Neural crest cell (in vitro differentiated cells): ENCODE measurements around the gene NYAP2. TPM values are rescaled to one million over a fixed set of nuclear protein-coding genes. Genes with fewer than 3 reads are reported as not detected.

Source experiments
- DNase-seq: peaks from one replicate; pipeline ENCODE4 v3.0.0; 2021; ENCODE audit warnings: low read depth, mixed read lengths, low spot score
- H3K27ac Mint-ChIP-seq: one replicate; pipeline ENCODE4 v1.8.0; 2021; ENCODE audit warnings: mild to moderate bottlenecking, mixed read lengths; ENCODE audit not compliant: unreplicated experiment
- H3K27me3 Mint-ChIP-seq: 2 replicates; pipeline ENCODE4 v1.8.0; 2021; ENCODE audit warnings: low read depth, mild to moderate bottlenecking, mixed read lengths
- H3K36me3 Mint-ChIP-seq: 2 replicates; pipeline ENCODE4 v1.8.0; 2021; ENCODE audit warnings: low read depth, mild to moderate bottlenecking, mixed read lengths
- H3K4me1 Mint-ChIP-seq: 2 replicates; pipeline ENCODE4 v1.8.0; 2021; ENCODE audit warnings: mixed read lengths
- H3K4me3 Mint-ChIP-seq: one replicate; pipeline ENCODE4 v1.8.0; 2021; ENCODE audit warnings: mild to moderate bottlenecking, mixed read lengths
- H3K9me3 Mint-ChIP-seq: 2 replicates; pipeline ENCODE4 v1.8.0; 2021; ENCODE audit warnings: mixed read lengths
- total RNA-seq: library from RNA; stranded (reverse); gene quantifications from 2 replicates; pipeline ENCODE4 v1.2.1, GENCODE V29; 2021
- TF ChIP-seq, protein P1 (sequence below): fragments of 200-600 bp; sonication (generic); conservative IDR thresholded peaks from 2 replicates; pipeline ENCODE4 v1.5.0; 2021; ENCODE audit warnings: antibody characterized with exemption, mild to moderate bottlenecking

The NYAP2 gene
- total RNA-seq, 1 donor from 2014 or later: 0.35 TPM

DNA sequence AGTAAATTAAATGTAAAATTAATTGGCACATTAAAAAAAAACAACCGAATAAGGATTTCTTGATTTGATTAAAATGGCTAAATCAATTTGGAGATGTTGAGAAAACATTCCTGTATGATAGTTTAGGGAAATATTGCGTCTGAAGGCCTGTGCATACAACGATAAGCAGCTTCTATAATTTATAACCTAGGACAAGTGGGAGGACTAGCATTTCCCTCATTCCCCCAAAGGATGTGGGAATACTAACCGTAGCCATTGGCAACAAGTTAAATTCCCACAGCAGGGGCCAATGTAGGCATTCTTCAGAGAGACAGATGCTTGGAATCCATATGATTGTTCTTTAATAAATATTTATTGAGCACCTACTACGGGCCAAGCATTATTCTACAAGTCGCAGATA lies 134.5 kb downstream of the NYAP2 start:
- DNase-seq: no peak
- no peaks in the 10 kb centered on the region for H3K27me3 Mint-ChIP-seq
- H3K36me3 Mint-ChIP-seq: no peaks in the 10 kb centered on the region
- peaks cover 8% of the 10 kb centered on the region for H3K9me3 Mint-ChIP-seq
- no peak overlapping the region for H3K27ac Mint-ChIP-seq
- no peaks in the 10 kb centered on the region for H3K4me1 Mint-ChIP-seq
- TF ChIP-seq, protein P1, sequence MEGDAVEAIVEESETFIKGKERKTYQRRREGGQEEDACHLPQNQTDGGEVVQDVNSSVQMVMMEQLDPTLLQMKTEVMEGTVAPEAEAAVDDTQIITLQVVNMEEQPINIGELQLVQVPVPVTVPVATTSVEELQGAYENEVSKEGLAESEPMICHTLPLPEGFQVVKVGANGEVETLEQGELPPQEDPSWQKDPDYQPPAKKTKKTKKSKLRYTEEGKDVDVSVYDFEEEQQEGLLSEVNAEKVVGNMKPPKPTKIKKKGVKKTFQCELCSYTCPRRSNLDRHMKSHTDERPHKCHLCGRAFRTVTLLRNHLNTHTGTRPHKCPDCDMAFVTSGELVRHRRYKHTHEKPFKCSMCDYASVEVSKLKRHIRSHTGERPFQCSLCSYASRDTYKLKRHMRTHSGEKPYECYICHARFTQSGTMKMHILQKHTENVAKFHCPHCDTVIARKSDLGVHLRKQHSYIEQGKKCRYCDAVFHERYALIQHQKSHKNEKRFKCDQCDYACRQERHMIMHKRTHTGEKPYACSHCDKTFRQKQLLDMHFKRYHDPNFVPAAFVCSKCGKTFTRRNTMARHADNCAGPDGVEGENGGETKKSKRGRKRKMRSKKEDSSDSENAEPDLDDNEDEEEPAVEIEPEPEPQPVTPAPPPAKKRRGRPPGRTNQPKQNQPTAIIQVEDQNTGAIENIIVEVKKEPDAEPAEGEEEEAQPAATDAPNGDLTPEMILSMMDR: no peak
- no peak overlapping the region for H3K4me3 Mint-ChIP-seq

DNA sequence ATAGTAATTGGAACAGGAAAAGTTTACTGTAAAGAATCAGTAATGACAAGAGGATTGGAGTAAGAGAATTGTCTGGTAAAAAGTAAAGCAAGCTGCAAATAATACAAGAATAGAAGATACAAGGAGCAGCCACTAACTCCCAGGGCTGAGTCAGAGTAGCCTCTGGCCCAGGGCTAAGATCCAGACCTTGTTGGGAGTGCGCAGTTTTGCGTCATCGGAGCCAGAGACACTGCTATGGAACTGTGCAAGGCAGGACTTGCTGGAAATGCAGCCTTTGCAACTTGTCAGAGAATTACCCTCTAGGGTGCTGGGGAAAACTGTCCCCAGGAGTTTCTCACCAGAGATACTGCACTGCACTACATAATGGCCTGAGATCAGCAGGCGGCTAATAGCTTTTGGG lies 135.2 kb downstream of the NYAP2 start:
- Mint-ChIP-seq H3K27ac (no peak overlapping the region), H3K4me3 (no peak overlapping the region), H3K4me1 (no peaks in the 10 kb centered on the region), H3K36me3 (no peaks in the 10 kb centered on the region), H3K27me3 (no peaks in the 10 kb centered on the region), H3K9me3 (peaks cover 8% of the 10 kb centered on the region)
- TF ChIP-seq, protein P1: no peak
- no peak for DNase-seq

GRCh38 chr2:225536036-225536435 lies 136.5 kb downstream of the NYAP2 start:
- Mint-ChIP-seq H3K27ac (no peak overlapping the region), H3K27me3 (no peaks in the 10 kb centered on the region), H3K9me3 (peaks cover 16% of the 10 kb centered on the region), H3K4me1 (no peaks in the 10 kb centered on the region), H3K4me3 (no peak overlapping the region), H3K36me3 (no peaks in the 10 kb centered on the region)
- TF ChIP-seq, protein P1: no peak
- DNase-seq: no peak

DNA sequence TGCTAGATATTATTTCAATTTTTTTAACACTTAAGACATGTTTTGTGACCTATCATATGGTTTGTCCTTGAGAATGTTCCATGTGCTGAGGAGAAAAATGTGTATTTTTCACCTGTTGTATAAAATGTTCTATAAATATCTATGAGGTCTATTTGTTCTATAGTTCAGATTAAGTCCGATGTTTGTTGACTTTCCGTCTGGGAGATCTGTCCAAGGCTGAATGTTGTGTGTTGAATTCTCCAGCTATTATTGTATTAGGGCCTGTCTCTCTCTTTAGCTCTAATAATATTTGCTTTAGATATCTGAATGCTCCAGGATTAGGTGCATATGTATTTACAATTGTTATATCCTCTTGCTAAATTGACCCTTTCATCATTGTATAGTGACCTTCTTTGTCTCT lies 144.1 kb downstream of the NYAP2 start:
- no peak for DNase-seq
- Mint-ChIP-seq H3K36me3 (no peaks in the 10 kb centered on the region), H3K9me3 (peaks cover 13% of the 10 kb centered on the region), H3K4me3 (no peak overlapping the region), H3K4me1 (no peaks in the 10 kb centered on the region), H3K27me3 (no peaks in the 10 kb centered on the region), H3K27ac (no peak overlapping the region)
- TF ChIP-seq, protein P1: no peak

DNA sequence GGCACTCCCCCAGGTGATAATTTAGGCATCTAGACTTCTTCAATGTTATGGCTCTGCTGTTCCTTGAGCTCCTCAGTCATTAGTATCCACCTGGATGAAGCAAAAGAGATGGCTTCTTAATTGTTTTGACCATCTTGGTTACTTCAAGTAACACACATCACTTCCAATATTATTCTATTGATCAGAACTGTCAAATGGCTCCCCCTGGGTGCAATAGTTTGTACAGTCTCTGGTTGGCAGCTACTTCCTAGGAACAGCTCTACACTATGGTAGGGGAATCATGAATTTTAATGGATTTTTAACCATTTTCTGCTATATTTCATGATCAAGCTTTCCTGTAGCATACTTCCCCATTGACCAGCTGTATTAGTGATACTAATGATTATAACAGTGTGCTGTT lies 157.0 kb downstream of the NYAP2 start:
- H3K36me3 Mint-ChIP-seq: no peaks in the 10 kb centered on the region
- peaks cover 9% of the 10 kb centered on the region for H3K4me1 Mint-ChIP-seq
- peaks cover 3% of the 10 kb centered on the region for H3K9me3 Mint-ChIP-seq
- TF ChIP-seq, protein P1: no peak
- no peaks in the 10 kb centered on the region for H3K27me3 Mint-ChIP-seq
- no peak overlapping the region for H3K4me3 Mint-ChIP-seq
- no peak overlapping the region for H3K27ac Mint-ChIP-seq
- DNase-seq: no peak
